GM15510 (cell line): ENCODE results near the gene SIPA1.

Experiments used
- POLR2A ChIP-seq: IDR thresholded peaks from 3 replicates; pipeline ENCODE4 v1.6.1; 2011; ENCODE audit warnings: borderline replicate concordance; ENCODE audit not compliant: insufficient read length; ENCODE audit errors: extremely low read depth

SIPA1 gene

GRCh38 chr11:65685981-65686380, 48.1 kb downstream of the SIPA1 start:
- TF ChIP-seq POLR2A, result no peak

- no peak for TF ChIP-seq POLR2A
Measured at GRCh38 chr11:65692367-65692766, 54.5 kb downstream of the SIPA1 start.

DNA sequence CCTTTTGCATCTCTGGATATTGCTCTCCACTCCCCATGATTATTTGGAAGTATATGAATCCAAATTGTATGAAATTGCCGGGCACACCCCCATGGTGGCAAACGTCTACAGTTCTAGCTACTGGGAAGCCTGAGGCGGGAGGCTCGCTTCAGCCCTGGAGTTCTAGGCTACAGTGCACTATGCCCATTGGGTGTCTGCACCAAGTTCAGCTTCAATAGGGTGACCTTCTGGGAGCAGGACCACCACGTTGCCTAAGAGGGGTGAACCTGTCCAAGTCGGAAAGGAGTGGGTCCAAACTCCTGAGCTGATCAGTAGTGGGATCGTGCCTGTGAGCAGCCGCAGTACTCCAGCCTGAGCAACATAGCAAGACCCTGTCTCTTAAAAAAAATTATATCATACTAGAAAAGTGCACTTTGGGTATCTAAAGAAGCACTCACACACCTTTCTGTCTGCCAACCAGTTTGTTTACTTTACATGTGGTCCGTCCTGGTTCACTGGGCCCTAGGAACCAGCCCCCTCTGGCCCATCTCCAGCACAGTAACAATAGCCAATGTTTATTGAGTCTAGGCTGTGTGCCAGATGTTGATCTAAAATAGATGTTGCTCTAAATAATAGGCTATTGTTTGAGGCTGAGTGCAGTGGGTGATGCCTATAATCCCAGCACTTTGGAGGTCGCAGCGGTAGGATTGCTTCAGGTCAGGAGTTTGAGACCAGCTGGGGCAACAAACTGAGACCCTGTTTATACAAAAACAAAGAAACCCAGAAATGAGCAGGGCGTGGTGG, 57.7 kb downstream of the SIPA1 start:
- no peak for TF ChIP-seq POLR2A

DNA sequence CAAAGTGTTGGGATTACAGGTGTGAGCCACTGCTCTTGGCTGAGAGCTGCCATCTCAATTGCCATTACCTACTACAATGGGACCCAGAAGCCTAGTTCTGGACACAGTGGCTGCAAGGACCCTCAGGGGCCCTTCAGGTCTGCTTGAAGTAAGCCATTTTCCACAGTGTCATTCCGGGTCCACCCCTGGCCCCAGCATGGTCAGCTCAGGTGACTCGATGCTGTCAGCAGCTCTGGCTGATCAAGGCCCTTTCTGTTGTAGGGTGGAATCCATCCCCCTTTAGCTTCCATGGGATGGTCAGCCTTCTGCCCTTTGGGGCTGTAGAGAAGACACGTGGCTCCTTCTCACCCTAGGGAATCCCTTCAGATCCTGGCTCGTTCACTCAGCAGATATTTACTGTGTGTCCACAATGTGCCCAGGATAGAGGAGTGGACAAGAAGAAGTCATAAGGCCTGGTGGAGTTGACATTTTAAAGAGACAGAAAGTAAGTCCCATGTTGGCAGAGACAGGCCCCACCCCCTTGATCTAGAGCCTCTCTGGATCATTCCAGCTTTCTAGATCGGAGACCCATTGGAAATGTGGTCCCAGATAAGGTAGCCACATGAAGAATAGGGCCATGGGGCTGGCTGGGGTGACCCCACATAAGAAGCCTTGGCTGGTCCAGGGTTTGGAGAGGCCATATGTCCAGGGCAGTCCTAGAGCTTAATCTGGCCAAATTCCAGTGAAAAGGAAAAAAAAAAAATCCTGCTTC, 59.1 kb downstream of the SIPA1 start:
- no peak for TF ChIP-seq POLR2A

- no peak for TF ChIP-seq POLR2A
Measured at GRCh38 chr11:65698205-65698604, 60.3 kb downstream of the SIPA1 start.

GRCh38 chr11:65699306-65699705, 61.4 kb downstream of the SIPA1 start:
- no peak for TF ChIP-seq POLR2A

- TF ChIP-seq POLR2A, result no peak
Measured at GRCh38 chr11:65700399-65700798, 62.5 kb downstream of the SIPA1 start.
